Measurements from ENCODE around the gene FLOT1.
A peak's percentile ranks its signal among the peaks of the same experiment; 100 is the strongest.
"Not testable (repeated sequence)": the region's sequence is repeated elsewhere in the genome, so short reads cannot be mapped to it uniquely, and the experiment has no call there.

FLOT1 gene

DNA sequence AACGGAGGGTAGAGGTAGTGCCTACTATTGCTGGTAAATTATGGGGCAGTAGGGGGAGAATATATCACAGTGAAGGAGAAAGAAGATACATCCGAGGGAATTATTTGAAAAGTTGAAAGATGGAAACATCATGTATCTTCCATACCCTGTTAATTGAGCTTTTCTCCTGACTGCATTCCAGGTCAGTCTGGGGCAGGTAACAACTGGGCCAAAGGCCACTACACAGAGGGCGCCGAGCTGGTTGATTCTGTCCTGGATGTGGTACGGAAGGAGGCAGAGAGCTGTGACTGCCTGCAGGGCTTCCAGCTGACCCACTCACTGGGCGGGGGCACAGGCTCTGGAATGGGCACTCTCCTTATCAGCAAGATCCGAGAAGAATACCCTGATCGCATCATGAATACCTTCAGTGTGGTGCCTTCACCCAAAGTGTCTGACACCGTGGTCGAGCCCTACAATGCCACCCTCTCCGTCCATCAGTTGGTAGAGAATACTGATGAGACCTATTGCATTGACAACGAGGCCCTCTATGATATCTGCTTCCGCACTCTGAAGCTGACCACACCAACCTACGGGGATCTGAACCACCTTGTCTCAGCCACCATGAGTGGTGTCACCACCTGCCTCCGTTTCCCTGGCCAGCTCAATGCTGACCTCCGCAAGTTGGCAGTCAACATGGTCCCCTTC, 19.2 kb downstream of the FLOT1 start:
- not testable (repeated sequence) for DNase-seq (ENCODE audit: low read depth)

DNA sequence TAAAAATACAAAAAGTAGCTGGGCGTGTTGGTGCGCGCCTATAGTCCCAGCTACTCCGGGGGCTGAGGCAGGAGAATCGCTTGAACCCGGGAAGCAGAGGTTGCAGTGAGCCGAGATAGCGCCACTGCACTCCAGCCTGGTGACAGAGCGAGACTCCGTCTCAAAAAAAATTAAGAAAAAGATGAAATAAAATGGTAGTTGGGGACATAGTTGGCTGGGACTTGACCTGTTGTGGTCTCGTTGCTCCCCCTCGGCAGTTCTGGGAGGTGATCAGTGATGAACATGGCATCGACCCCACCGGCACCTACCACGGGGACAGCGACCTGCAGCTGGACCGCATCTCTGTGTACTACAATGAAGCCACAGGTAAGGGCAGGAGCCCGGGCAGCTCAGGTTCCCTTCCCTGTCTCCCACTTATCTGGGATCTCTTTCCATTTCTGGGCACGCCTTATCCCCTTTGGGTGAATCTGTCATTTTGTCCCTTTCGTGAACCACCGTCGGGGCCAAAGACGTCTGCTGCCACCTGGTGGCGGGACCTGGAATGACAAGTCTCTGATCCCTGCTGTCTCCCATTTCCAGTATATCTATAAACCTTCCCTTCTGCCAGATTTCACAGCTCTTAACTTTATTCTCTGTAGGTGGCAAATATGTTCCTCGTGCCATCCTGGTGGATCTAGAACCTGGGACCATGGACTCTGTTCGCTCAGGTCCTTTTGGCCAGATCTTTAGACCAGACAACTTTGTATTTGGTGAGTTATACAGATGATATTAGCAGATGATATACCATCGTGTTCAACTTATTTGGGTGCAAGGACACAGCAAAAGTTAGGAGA, 20.0 kb downstream of the FLOT1 start:
- peak; percentile 81 for DNase-seq (ENCODE audit: low read depth)

DNA sequence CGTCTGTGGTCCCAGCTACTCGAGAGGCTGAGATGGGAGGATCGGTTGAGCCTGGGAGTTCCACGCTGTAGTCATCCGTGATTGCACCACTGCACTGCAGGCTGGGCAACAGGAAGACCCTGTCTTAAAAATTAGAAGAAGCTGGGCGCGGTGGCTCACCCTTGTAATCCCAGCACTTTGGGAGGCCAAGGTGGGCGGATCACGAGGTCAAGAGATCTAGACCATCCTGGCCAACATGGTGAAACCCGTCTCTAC, 20.5 kb downstream of the FLOT1 start:
- not testable (repeated sequence) for DNase-seq (ENCODE audit: low read depth)

DNA sequence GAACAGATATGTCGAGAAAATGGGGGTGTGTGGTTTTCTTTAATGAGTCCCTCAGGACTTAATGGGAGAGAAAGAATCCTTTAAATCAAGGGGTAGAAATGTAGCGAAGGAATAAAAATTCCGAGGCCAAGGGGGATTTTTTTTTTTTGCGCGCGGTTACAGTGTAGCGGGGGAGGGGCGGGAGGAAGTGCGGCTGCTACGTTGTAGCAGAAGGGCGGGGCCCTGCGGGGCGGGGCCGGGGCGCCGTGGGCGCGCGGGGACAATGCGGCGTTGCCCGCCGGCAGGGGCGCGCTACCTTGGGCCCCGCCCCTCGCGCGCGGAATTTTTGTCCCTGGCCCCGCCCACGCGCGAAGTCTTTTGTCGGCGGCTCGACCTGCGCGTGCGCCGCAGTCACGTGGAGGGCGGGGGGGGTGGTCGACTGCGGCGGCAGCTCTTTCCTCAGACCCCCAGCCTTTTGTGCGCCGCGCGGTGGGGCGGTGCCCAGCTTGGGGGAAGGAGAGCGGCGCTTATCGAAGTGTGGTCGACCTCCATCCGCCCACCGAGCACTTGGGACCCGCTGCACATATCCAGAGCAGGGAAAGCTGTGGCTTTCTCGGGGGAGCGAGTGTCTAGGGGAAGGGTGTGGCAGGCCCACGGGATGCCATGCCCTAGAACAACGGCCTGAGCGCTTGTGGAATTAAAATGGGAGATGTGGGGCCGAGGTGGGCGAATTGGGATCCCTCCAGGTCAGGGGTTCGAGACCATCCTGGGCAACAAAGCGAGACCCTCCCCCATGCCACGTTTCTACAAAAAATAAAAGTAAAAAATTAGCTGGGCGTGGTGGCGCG, 21.1 kb downstream of the FLOT1 start:
- DNase-seq (ENCODE audit: low read depth): peak; percentile 99

DNA sequence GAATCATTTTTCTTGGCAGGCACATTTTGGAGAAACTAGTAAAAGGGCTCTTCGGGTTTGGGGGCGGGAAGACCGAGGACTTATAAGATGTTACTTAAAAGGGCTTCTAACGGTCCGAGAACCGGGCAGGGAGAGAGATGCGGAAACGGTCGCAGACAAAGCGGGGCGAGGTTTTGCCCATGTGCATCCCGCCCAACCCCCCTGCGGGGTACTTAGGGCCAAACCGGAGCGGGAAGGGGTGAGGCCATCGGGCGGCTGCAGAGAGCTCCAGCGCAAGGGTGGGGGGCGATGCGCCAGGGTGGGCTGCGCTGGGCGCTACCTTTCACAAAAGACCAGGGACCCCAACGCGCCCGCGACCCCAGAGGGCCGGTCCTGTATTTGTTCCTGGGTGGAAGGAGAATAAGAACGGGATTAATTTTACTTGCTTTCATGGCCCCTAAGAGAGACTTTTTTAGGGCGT, 21.7 kb downstream of the FLOT1 start:
- no peak for DNase-seq (ENCODE audit: low read depth)

DNA sequence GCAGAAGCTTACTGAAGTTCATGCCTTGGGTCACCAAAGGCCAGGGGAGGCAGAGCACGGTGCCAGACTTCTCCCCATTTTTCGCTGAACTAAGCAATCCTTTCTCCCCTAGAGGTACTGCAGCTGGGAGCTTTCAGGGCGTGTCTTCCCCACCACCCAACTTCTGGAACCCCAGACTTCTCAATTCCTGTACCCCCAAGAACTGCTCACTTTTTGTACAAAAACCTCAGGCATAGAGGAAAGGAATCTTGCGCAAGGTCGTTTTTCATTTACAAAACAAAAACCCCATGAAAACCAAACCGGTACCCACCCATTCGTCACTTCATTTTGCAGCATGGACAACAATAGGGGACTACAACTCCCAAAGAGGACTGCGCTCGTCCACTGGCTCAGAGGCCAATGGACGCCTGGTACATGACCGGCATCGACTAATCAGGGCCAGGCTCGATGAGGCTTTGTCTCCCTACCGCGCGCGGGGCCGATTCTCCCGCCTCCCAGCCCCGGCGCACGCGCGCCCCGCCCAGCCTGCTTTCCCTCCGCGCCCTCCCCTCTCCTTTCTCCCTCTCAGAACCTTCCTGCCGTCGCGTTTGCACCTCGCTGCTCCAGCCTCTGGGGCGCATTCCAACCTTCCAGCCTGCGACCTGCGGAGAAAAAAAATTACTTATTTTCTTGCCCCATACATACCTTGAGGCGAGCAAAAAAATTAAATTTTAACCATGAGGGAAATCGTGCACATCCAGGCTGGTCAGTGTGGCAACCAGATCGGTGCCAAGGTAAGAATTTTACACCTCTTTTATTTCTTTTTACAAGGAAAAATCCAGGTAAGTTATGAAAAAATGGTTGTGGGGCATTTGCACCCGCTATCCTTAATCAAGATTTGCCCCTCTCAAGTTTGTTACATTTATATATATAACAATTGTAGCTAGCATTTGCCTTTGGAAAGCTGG, 22.4 kb downstream of the FLOT1 start, which contains the start of gene TUBB:
Gene TUBB (plus strand): TSS at position 562 of the 947 bp plus-strand sequence. CDS start 155 bp downstream, at position 717.
- peak; percentile 82 for DNase-seq (ENCODE audit: low read depth)

DNA sequence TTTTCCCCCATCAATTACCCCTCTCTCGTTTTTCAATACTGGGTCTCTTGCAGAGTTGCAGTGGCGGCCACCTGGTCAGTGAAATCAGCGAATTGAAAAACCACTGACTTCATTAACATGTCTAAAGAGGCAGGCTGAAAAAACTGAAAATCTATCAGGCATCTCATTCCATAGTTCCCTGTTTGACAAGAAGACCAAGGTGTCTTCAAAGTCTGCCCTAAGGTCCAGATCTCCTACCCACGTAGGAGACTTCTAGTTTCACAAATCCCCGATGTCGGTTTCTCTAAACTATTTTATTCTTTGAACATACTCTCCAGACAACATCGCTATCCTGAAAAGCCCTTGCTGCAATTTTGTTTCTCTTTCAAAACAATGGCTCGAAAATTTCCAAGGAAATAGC, 23.1 kb downstream of the FLOT1 start:
- no peak for DNase-seq (ENCODE audit: low read depth)

DNA sequence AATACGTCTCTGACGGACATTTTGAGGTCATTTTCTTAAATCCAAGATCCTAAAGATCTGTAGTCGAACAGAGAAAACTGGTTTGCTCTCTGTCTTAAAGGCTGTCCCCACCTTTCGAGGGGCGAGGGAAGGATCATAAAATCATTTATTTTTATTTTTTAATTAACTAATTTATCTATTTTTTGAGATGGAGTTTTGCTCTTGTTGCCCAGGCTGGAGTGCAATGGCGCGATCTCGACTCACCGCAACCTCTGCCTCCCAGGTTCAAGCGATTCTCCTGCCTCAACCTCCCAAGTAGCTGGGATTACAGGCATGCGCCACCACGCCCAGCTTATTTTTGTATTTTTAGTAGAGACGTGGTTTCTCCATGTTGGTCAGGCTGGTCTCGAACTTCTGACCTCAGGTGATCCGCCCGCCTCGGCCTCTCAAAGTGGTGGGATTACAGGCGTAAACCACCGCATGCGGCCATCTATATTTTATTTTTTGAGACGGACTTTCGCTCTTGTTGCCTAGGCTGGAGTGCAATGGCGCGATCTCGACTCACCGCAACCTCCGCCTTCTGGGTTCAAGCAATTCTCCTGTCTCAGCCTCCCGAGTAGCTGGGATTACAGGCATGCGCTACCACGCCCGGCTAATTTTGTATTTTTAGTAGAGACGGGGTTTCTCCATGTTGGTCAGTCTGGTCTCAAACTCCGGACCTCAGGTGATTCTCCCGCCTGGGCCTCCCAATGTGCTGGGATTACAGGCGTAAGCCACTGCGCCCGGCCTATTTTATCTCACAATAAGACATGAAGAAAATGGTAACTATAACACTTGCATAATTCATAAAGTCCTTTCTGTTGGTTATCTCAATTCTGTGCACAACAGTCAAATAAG, 24.4 kb downstream of the FLOT1 start:
- DNase-seq (ENCODE audit: low read depth): not testable (repeated sequence)

DNA sequence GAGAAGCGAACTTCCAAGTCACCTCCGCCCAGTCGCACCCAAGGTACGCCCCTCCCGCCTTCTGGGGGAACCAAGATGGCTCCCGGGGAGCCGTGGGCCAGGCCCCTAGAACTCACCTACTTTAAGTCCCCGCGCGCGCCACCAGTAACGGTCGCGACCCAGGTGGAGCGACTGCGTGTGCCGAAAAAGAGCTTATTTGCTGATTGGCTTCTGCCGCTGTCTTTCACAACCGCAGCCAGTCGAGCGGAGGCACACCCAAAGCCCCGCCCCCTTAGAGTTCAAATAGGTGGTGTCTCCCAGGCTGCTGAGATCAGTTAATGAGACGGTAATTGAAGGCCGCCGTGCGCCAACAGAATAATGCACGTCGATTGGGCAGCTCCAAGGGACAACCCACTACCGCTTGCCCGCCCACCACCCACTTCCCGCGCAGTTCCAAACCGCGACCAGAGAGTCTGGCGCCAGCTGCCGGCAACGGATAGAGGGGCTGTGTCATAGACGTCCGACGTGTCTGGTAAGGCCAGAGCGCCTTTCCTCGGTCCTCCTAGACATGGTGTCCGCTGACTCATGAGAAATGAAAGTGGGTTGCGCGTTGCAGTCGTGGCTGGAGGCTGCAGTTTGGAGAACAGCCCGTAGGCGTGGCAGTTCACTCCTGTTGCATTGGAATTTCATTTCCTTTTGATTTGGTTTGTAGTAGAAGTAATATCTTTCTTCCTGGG, 25.2 kb downstream of the FLOT1 start, which contains the start of gene MDC1:
Gene MDC1 (minus strand): TSS at position 153 of the 716 bp plus-strand sequence. CDS start 2,106 bp downstream, outside the sequence.
- DNase-seq (ENCODE audit: low read depth): peak; percentile 89

DNA sequence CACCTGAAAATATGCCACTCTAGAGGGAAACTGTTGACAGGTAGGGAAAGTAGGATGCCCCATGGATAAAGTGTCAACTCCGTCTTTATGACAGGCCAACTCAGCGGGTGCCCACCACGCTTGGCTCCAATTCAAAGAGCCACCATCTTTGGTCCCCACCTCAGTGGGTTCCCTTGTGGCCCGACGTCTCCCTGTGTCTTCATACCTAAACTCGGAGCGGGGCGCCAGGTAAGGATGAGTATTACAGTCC, 25.7 kb downstream of the FLOT1 start:
- DNase-seq (ENCODE audit: low read depth): no peak

DNA sequence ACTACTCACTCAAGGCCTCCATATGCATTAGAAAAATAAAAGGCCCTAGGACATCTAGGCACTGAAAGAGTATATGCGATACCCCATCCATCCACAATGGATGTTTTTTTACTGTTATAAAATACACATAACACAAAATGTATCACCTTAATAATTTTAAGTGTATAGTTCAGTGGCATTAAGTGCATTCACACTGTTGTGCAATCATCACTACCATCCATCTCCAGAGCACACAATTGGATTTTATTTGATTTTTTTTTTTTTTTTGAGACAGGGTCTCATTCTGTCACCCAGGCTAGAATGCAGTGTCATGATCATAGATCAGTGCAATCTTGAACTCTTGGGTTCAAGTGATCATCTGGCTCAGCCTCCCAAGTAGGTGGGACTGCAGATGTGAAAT, 28.2 kb downstream of the FLOT1 start:
- DNase-seq (ENCODE audit: low read depth): no peak

DNA sequence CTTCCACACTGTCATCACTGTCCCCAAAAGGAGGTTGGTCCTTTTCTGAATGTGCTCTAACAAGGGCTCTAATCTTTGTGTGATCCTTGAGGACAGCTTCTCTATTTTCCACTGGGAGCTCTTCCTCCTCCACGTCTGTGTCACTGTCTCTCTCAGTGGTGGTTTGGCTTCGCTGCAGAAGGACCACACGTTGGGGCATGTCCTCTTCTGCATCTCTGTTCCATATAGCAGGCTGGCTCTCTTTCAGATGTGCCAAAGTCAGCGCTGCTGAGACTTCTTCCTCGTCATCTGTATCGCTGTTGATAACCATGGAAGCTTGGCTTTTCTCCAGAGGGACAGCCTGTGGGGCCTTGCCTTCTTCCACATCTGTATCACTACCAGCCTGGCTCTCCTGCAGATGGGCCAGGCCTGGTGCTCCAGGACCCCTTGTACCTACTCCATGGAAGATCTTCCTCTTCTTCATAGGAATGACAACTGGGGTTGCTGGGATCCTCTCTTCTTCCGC, 30.0 kb downstream of the FLOT1 start:
- DNase-seq (ENCODE audit: low read depth): no peak

DNA sequence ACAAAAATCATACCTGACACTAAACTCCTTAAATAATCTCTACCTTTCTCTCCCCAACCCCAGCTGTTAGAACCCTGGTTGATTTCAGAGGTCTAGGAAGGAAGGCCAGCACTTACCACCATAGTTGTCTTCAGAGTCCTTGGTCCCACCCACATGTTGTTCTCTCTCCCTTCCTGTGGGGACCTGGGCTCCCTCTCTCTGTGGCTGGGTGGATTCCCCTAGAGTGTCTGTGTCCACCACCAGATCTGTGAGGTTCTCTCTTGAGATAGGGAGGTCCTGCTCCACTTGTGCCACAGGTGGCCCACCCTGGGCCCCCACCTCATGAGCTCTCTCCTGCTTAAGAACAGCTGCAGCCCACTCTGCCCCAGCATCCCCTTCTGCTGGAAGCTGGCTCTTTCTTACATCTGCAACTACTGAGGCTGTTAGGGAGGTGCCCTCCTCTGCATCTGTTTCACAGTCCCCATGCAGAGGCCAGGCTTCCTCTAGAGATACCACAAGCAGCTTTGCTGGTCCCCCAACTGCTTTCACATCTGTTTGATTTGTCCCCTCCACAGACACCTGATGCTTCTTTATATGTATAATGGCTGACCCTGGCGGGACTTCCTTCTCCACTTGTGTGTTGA, 30.6 kb downstream of the FLOT1 start:
- DNase-seq (ENCODE audit: low read depth): no peak

DNA sequence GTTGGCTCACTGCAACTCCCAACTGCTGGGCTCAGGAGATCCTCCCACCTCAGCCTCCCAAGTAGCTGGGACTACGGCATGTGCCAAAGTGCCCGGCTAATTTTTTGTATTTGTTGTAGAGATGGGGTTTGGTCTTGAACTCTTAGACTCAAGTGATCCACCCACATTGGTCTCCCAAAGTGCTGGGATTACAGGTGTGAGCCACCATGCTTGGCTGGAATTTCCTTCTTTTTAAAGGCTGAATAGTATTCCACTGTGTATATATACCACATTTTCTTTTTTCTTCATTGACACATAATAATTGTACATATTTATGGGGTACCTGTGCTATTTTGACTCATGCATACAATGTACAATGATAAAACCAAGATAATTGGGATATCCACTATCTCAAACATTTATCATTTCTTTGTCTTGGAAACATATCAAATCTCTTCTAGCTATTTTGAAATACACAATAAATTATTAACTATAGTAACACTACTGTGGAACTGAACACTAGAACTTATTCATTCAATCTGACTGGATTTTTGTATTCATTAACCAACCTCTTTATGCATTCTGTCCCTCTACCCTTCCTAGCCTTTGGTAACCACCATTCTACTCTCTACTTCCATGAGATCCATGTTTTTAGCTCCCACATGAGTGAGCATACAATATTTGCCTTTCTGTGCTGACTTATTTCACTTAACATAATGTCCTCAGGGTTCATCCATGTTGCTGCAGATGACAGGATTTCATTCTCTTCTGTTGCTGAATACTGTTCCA, 33.2 kb downstream of the FLOT1 start:
- no peak for DNase-seq (ENCODE audit: low read depth)

DNA sequence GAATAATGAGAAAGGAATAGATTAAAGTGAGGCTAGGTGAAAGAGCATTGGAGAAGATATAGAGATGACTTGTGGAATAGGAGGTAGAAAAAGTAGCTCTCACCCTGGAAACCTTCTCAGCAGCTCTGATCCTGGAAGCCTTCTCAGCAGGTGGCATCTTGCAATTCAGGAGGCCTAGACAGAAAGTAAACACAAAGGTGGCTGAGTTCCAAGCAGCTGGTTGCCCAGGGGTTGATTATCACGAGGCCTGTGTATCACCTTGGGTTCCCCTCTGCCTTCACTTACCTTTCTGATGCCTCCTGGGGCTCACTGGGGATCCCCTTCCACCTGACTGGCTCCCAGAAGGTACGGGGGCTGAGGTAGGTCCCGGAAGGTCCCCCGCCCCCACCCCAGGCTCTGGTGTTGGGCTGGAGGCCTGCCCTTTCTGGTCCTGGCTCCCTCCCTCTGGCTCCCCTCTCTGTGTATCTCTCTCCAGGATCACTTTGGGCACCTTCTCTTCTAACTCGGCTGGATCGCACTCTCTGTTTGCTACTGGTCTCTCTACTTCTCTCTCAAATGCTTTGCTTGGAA, 35.1 kb downstream of the FLOT1 start:
- no peak for DNase-seq (ENCODE audit: low read depth)

DNA sequence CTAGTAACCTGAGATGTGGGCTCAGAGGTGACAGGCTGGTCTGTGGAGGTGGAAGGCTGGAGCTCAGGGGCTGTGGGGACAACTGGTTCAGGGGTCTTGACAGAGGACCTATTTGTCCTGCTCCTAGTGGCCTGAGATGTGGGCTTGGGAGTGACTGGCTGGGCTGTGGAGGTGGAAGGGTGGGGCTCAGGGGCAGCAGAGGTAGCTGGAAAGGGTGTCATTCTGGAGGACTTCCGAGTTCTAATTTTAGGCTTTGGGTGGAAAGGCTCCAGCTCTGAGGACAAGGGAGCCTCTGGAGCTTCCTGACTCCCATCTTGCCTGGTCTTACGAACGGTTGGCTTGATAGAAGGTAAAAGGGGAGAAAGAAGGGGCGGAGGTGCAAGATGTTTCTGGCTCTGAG, 36.9 kb downstream of the FLOT1 start:
- no peak for DNase-seq (ENCODE audit: low read depth)

DNA sequence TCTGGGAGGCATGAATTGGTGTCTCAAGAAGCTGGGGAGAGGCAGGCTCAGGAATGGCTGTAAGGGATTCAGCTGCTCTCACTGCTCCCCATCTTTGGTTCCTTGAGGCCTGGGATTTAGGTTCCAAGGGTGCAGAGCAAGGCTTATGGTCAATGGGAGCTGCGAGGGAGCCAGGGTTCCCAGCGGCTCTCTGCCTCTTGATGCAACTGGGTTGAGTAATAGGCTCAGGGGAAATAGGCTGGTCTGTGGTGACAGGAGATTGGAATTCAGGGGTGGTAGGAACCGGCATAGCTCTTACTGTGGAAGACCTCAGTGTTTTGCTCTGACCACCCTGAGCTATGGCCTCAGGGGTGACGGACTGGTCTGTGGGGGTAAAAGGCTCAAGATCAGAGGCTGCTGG, 38.7 kb downstream of the FLOT1 start:
- no peak for DNase-seq (ENCODE audit: low read depth)

DNA sequence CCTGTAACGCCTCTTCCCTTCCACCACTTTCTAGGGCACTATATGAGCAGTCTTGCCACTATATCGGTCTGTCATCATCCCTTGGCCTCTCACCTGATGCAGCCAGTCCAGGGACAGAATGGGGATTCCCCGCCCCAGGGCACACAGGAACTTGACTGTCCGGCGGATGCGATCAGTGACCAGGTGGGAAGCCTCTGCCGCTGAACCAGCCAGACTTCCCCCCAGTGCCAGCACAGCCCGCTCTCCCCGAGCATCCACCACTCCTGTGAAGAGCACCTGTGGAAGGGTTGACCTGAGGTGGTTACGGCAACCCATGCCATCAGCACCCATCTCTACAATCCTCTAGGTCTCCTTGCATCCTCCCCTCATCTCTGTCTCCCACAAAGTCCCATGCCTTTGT, 39.5 kb downstream of the FLOT1 start:
- DNase-seq (ENCODE audit: low read depth): no peak
